ENCODE data around the gene OPTC. TPM values are rescaled to one million over a fixed set of nuclear protein-coding genes. Genes with fewer than 3 reads are reported as not detected.
"Not testable (repeated sequence)": the region's sequence is repeated elsewhere in the genome, so short reads cannot be mapped to it uniquely, and the experiment has no call there.

Gene OPTC
- not detected for polyA plus RNA-seq (ENCODE audit: insufficient read length)
- long read RNA-seq, donor 1 = 0 reads
- long read RNA-seq, donor 2 = 0 reads
- long read RNA-seq, donor 3 = 0 reads
- long read RNA-seq, donor 4 = 0 reads
- long read RNA-seq, donor 5 = 0 reads
- long read RNA-seq, donor 6 = 0 reads
- long read RNA-seq, donor 7 = 0 reads
- long read RNA-seq, donor 8 = 0 reads

GRCh38 chr1:203493901-203494300 is at the start of gene OPTC:
TSS of gene OPTC (plus strand) at chr1:203494153. CDS start at chr1:203496006, 1,853 bp downstream.
- DNase-seq = no peak

GRCh38 chr1:203444171-203444576 is 49.8 kb upstream of the OPTC start:
- no peak for DNase-seq

- no peak for DNase-seq
These were observed 46.8 kb upstream of the OPTC start for GRCh38 chr1:203447151-203447550.

GRCh38 chr1:203447598-203447997 is 46.4 kb upstream of the OPTC start:
- DNase-seq = not testable (repeated sequence)

- DNase-seq = no peak
These were observed 45.4 kb upstream of the OPTC start for GRCh38 chr1:203448521-203449061.

- DNase-seq = no peak
These were observed 44.0 kb upstream of the OPTC start for GRCh38 chr1:203450001-203450400.

GRCh38 chr1:203450479-203451149 is 43.3 kb upstream of the OPTC start:
- no peak for DNase-seq

- DNase-seq = no peak
These were observed 41.8 kb upstream of the OPTC start for GRCh38 chr1:203451836-203452784.

GRCh38 chr1:203453016-203453415 is 40.9 kb upstream of the OPTC start:
- no peak for DNase-seq

- no peak for DNase-seq
These were observed 40.3 kb upstream of the OPTC start for GRCh38 chr1:203453616-203454015.

GRCh38 chr1:203454986-203455471 is 38.9 kb upstream of the OPTC start:
- DNase-seq = no peak

- DNase-seq = no peak
These were observed 38.2 kb upstream of the OPTC start for GRCh38 chr1:203455706-203456105.

- DNase-seq = no peak
These were observed 37.4 kb upstream of the OPTC start for GRCh38 chr1:203456577-203456976.

- no peak for DNase-seq
These were observed 35.9 kb upstream of the OPTC start for GRCh38 chr1:203458078-203458477.

- DNase-seq = no peak
These were observed 34.2 kb upstream of the OPTC start for GRCh38 chr1:203459671-203460201.

- DNase-seq = no peak
These were observed 32.2 kb upstream of the OPTC start for GRCh38 chr1:203461717-203462116.

GRCh38 chr1:203462143-203462542 is 31.8 kb upstream of the OPTC start:
- no peak for DNase-seq

GRCh38 chr1:203462878-203463277 is 31.1 kb upstream of the OPTC start:
- no peak for DNase-seq

- DNase-seq = no peak
These were observed 30.4 kb upstream of the OPTC start for GRCh38 chr1:203463469-203464062.

- no peak for DNase-seq
These were observed 29.7 kb upstream of the OPTC start for GRCh38 chr1:203464226-203464625.

- DNase-seq = no peak
These were observed 29.2 kb upstream of the OPTC start for GRCh38 chr1:203464743-203465142.

Measured in left kidney (tissue), 8 donors.